ENCODE results near the gene PHETA1.

- no peak for TF ChIP-seq SIN3A (IDR thresholded peaks at IDR 0.05; ENCODE audit: borderline replicate concordance, insufficient read depth, low read depth, low read length)
- TF ChIP-seq CTCF (IDR thresholded peaks at IDR 0.05): no peak
- no peak for TF ChIP-seq POLR2AphosphoS5 (IDR thresholded peaks at IDR 0.05; ENCODE audit: low read depth, low read length)
- TF ChIP-seq REST (IDR thresholded peaks at IDR 0.05; ENCODE audit: insufficient read depth in 1 of 2, low read depth in 2 of 2, low read length in 1 of 2): no peak
Measured at GRCh38 chr12:111410431-111411184, 41.7 kb upstream of the PHETA1 start.

Measured in Panc1 (cell line).